Chondrocyte (in vitro differentiated cells): Measurements from ENCODE around the gene AP3M1. TPM values are rescaled to one million over a fixed set of nuclear protein-coding genes. Genes with fewer than 3 reads are reported as not detected.

Experiments used
- DNase-seq: peaks from one replicate; pipeline ENCODE4 v3.0.0; 2021; ENCODE audit warnings: mixed read lengths, low spot score
- H3K27ac Mint-ChIP-seq: one replicate; pipeline ENCODE4 v1.8.0; 2021; ENCODE audit warnings: mild to moderate bottlenecking, moderate library complexity, mixed read lengths; ENCODE audit not compliant: unreplicated experiment
- H3K27me3 Mint-ChIP-seq: 2 replicates; pipeline ENCODE4 v1.8.0; 2021; ENCODE audit warnings: low read depth, mixed read lengths
- H3K36me3 Mint-ChIP-seq: 2 replicates; pipeline ENCODE4 v1.8.0; 2021; ENCODE audit warnings: low read depth, mixed read lengths
- H3K4me1 Mint-ChIP-seq: 2 replicates; pipeline ENCODE4 v1.8.0; 2021; ENCODE audit warnings: low read depth, mild to moderate bottlenecking, mixed read lengths
- H3K4me3 Mint-ChIP-seq: one replicate; pipeline ENCODE4 v1.8.0; 2021; ENCODE audit warnings: mild to moderate bottlenecking, moderate library complexity, mixed read lengths; ENCODE audit not compliant: unreplicated experiment
- H3K9me3 Mint-ChIP-seq: 2 replicates; pipeline ENCODE4 v1.8.0; 2021; ENCODE audit warnings: low read depth, mixed read lengths
- CTCF ChIP-seq: fragments of 200-600 bp; sonication (generic); IDR thresholded peaks from 2 replicates; pipeline ENCODE4 v1.5.0; 2021; ENCODE audit warnings: antibody characterized with exemption, mild to moderate bottlenecking, moderate library complexity
- total RNA-seq: library from RNA; stranded (reverse); gene quantifications from 3 replicates; pipeline ENCODE4 v1.2.1, GENCODE V29; 2021

AP3M1 gene
- total RNA-seq, 1 donor from 2014 or later, result 31.2 TPM

GRCh38 chr10:74118804-74119203 lies 31.8 kb downstream of the AP3M1 start:
- DNase-seq, result no peak
- no peaks in the 10 kb centered on the region for H3K27me3 Mint-ChIP-seq
- H3K4me3 Mint-ChIP-seq, result no peak overlapping the region
- peaks cover 45% of the 10 kb centered on the region for H3K4me1 Mint-ChIP-seq
- H3K9me3 Mint-ChIP-seq, result no peaks in the 10 kb centered on the region
- H3K36me3 Mint-ChIP-seq, result peaks cover 62% of the 10 kb centered on the region
- peak overlapping the region; percentile 76 for H3K27ac Mint-ChIP-seq
- no peak for TF ChIP-seq CTCF

GRCh38 chr10:74117738-74118137 lies 32.9 kb downstream of the AP3M1 start:
- Mint-ChIP-seq H3K4me1 (peaks cover 53% of the 10 kb centered on the region), H3K36me3 (peaks cover 63% of the 10 kb centered on the region), H3K27ac (peak overlapping the region; percentile 76), H3K27me3 (no peaks in the 10 kb centered on the region), H3K9me3 (no peaks in the 10 kb centered on the region), H3K4me3 (no peak overlapping the region)
- DNase-seq, result no peak
- TF ChIP-seq CTCF, result no peak

- H3K4me1 Mint-ChIP-seq, result peaks cover 42% of the 10 kb centered on the region
Measured at GRCh38 chr10:74114041-74114448, 36.6 kb downstream of the AP3M1 start.

GRCh38 chr10:74113546-74113945 lies 37.1 kb downstream of the AP3M1 start:
- H3K27me3 Mint-ChIP-seq, result no peaks in the 10 kb centered on the region
- no peak for DNase-seq
- no peaks in the 10 kb centered on the region for H3K9me3 Mint-ChIP-seq
- peaks cover 37% of the 10 kb centered on the region for H3K4me1 Mint-ChIP-seq
- H3K27ac Mint-ChIP-seq, result peak overlapping the region; percentile 66
- TF ChIP-seq CTCF, result no peak
- peaks cover 63% of the 10 kb centered on the region for H3K36me3 Mint-ChIP-seq
- no peak overlapping the region for H3K4me3 Mint-ChIP-seq

More at GRCh38 chr10:74114041-74114448, 36.6 kb downstream of the AP3M1 start:
- TF ChIP-seq CTCF, result no peak
- DNase-seq, result no peak
- Mint-ChIP-seq H3K9me3 (no peaks in the 10 kb centered on the region), H3K4me3 (no peak overlapping the region), H3K27ac (peak overlapping the region; percentile 66), H3K27me3 (no peaks in the 10 kb centered on the region), H3K36me3 (peaks cover 68% of the 10 kb centered on the region)

- H3K4me1 Mint-ChIP-seq, result peaks cover 28% of the 10 kb centered on the region
- TF ChIP-seq CTCF, result no peak
- no peaks in the 10 kb centered on the region for H3K27me3 Mint-ChIP-seq
- H3K4me3 Mint-ChIP-seq, result no peak overlapping the region
- H3K9me3 Mint-ChIP-seq, result no peaks in the 10 kb centered on the region
- no peak for DNase-seq
- peaks cover 63% of the 10 kb centered on the region for H3K36me3 Mint-ChIP-seq
- H3K27ac Mint-ChIP-seq, result peak overlapping the region; percentile 50
Measured at GRCh38 chr10:74111799-74112198, 38.8 kb downstream of the AP3M1 start.
